HepG2 (cell line): ENCODE results near the gene G6PC2. TPM values are rescaled to one million over a fixed set of nuclear protein-coding genes. Genes with fewer than 3 reads are reported as not detected.
"Not testable (repeated sequence)": the region's sequence is repeated elsewhere in the genome, so short reads cannot be mapped to it uniquely, and the experiment has no call there.

Experiments used
- ATAC-seq: fragments of 200-7000 bp; cut with Tn5 transposase; 3 replicates; pipeline ENCODE4 v1.9.1; 2020; ENCODE audit warnings: mild to moderate bottlenecking, moderate library complexity
- BruUV-seq: library from RNA; stranded (reverse); fragments of 400-500 nt; replicated peaks from 2 replicates; lab custom pipeline; 2021; lab: Mats Ljungman, UMichigan
- CTCF ChIA-PET: fragments of 300-600 bp; formaldehyde crosslinking; extraction: SDS; loops from one replicate; lab custom pipeline; 2021; ENCODE audit warnings: low total read pairs, inconsistent platforms, low intra/inter-chr PET ratio; lab: Yijun Ruan, JAX
- POLR2A ChIA-PET: fragments of 350-600 bp; sonication (Branson Sonifier 250); formaldehyde crosslinking; loops from one replicate; lab custom pipeline; 2020; ENCODE audit warnings: antibody characterized with exemption, inconsistent platforms; lab: Yijun Ruan, JAX
- DNase-seq: peaks from one replicate; pipeline ENCODE4 v3.0.0-alpha.2; 2015; ENCODE audit warnings: low spot score
- FAIRE-seq: peaks from 3 replicates; lab custom pipeline; 2011; peaks lifted over from hg19 to GRCh38; lab: Jason Lieb, UNC
- H2AFZ ChIP-seq: one replicate; pipeline ENCODE4 v1.6.1; 2011; ENCODE audit warnings: low read length, inconsistent platforms
- H3K27ac ChIP-seq: fragments of 300-600 bp; 3 replicates; pipeline ENCODE4 v1.8.0; 2011; ENCODE audit warnings: mixed run types, mild to moderate bottlenecking, mixed read lengths, low read length, inconsistent platforms; ENCODE audit not compliant: insufficient read depth; ENCODE audit errors: extremely low read length
- H3K27me3 ChIP-seq, 2 experiments: fragments of 200-600 bp in 1 of 2; 2 replicates in 1 of 2; 3 replicates in 1 of 2; pipeline versions ENCODE4 v1.6.0 to v1.8.0; 2011; ENCODE audit warnings: low read length in 2 of 2, mild to moderate bottlenecking in 2 of 2, moderate library complexity in 2 of 2, inconsistent platforms in 1 of 2; ENCODE audit not compliant: insufficient read depth in 2 of 2, control insufficient read depth in 1 of 2
- H3K36me3 ChIP-seq, 2 experiments: fragments of 200-600 bp in 1 of 2; replicated peaks in 1 of 2; 2 replicates in 1 of 2; 3 replicates in 1 of 2; pipeline versions ENCODE4 v1.5.1 to v1.8.0; 2011; ENCODE audit warnings: low read length in 2 of 2, inconsistent platforms in 1 of 2; ENCODE audit not compliant: insufficient read depth in 2 of 2, control insufficient read depth in 1 of 2
- H3K4me1 ChIP-seq: 2 replicates; pipeline ENCODE4 v1.5.1; 2012; ENCODE audit warnings: low read length, inconsistent platforms; ENCODE audit not compliant: insufficient read depth
- H3K4me2 ChIP-seq: 2 replicates; pipeline ENCODE4 v1.6.0; 2011; ENCODE audit warnings: low read depth, low read length, inconsistent platforms
- H3K4me3 ChIP-seq, 3 experiments: fragments of 200-600 bp in 1 of 3; sonication (generic), shearing (Covaris generic) in 1 of 3; replicated peaks in 1 of 3; 2 replicates each; pipeline ENCODE4 v1.5.1; 2011 to 2016; ENCODE audit warnings: low read length in 3 of 3, inconsistent platforms in 2 of 3, low read depth in 2 of 3, mild to moderate bottlenecking in 2 of 3, control low read depth in 1 of 3, mixed read lengths in 1 of 3; ENCODE audit not compliant: insufficient read depth in 1 of 3
- H3K79me2 ChIP-seq: one replicate; pipeline ENCODE4 v1.6.1; 2011; ENCODE audit warnings: low read length, inconsistent platforms; ENCODE audit not compliant: insufficient read depth
- H3K9ac ChIP-seq: 2 replicates; pipeline ENCODE4 v1.6.0; 2011; ENCODE audit warnings: mild to moderate bottlenecking, low read depth, low read length, inconsistent platforms; ENCODE audit not compliant: insufficient read depth
- H3K9me3 ChIP-seq: 2 replicates; pipeline ENCODE4 v1.5.1; 2012; ENCODE audit warnings: mild to moderate bottlenecking, low read length
- H4K20me1 ChIP-seq: 2 replicates; pipeline ENCODE4 v1.6.0; 2011; ENCODE audit warnings: inconsistent platforms, mild to moderate bottlenecking, low read length, moderate library complexity; ENCODE audit not compliant: insufficient read depth
- ATF5 ChIP-seq: sonication (generic); formaldehyde crosslinking; IDR thresholded peaks from 2 replicates; pipeline ENCODE4 v1.4.0; 2020; ENCODE audit warnings: mild to moderate bottlenecking, low read depth, missing genetic modification reagents
- CREM ChIP-seq, 2 experiments: sonication (generic) in 1 of 2; formaldehyde crosslinking in 1 of 2; IDR thresholded peaks; 2 replicates each; pipeline versions ENCODE4 v1.4.0 to v1.6.1; 2016 to 2020; ENCODE audit warnings: antibody characterized with exemption in 1 of 2, mild to moderate bottlenecking in 1 of 2, missing genetic modification reagents in 1 of 2
- HMGXB4 ChIP-seq, 2 experiments: sonication (generic) in 1 of 2; formaldehyde crosslinking in 1 of 2; IDR thresholded peaks; 2 replicates each; pipeline versions ENCODE4 v1.4.0 to v1.6.1; 2018 to 2020; ENCODE audit warnings: missing genetic modification reagents in 2 of 2, borderline replicate concordance in 1 of 2, low read depth in 1 of 2, mild to moderate bottlenecking in 1 of 2, missing biosample characterization in 1 of 2
- ISL2 ChIP-seq: sonication (generic); formaldehyde crosslinking; IDR thresholded peaks from 2 replicates; pipeline ENCODE4 v1.5.0; 2020; ENCODE audit warnings: missing genetic modification reagents
- NFATC3 ChIP-seq: sonication (generic); formaldehyde crosslinking; IDR thresholded peaks from 2 replicates; pipeline ENCODE4 v1.5.1; 2020; ENCODE audit warnings: mild to moderate bottlenecking, missing genetic modification reagents
- PHB2 ChIP-seq: fragments of 450-650 bp; IDR thresholded peaks from 2 replicates; pipeline ENCODE4 v1.6.1; 2018; ENCODE audit not compliant: partially characterized antibody
- ZBTB21 ChIP-seq: sonication (generic); formaldehyde crosslinking; IDR thresholded peaks from 2 replicates; pipeline ENCODE4 v1.4.0; 2020; ENCODE audit warnings: missing genetic modification reagents
- ZBTB44 ChIP-seq: sonication (generic); formaldehyde crosslinking; IDR thresholded peaks from 2 replicates; pipeline ENCODE4 v1.4.0; 2020; ENCODE audit warnings: missing genetic modification reagents
- ZNF432 ChIP-seq: sonication (generic); formaldehyde crosslinking; IDR thresholded peaks from 2 replicates; pipeline ENCODE4 v1.5.0; 2020; ENCODE audit warnings: missing genetic modification reagents, mild to moderate bottlenecking, borderline replicate concordance
- ZNF639 ChIP-seq: conservative IDR thresholded peaks from 2 replicates; pipeline ENCODE4 v1.6.1; 2018; ENCODE audit warnings: missing genetic modification reagents
- ZNF746 ChIP-seq: sonication (generic); formaldehyde crosslinking; IDR thresholded peaks from 2 replicates; pipeline ENCODE4 v1.8.0; 2022; ENCODE audit warnings: mild to moderate bottlenecking, missing genetic modification reagents
- ZNF775 ChIP-seq: sonication (generic); formaldehyde crosslinking; IDR thresholded peaks from 2 replicates; pipeline ENCODE4 v1.4.0; 2020; ENCODE audit warnings: missing genetic modification reagents, mild to moderate bottlenecking, moderate library complexity, borderline replicate concordance
- WGBS: methylation state at CpG from one replicate; pipeline ENCODE4 v1.1.6; 2017; ENCODE audit warnings: low lambda C conversion rate; 5-methylcytosine and 5-hydroxymethylcytosine counted together
- in situ Hi-C: cut with HindIII; loops from 2 replicates; pipeline ENCODE4 v1.10.0; 2017; ENCODE audit warnings: low pct_unique_long_range_greater_than_20kb; ENCODE audit not compliant: extremely low pct_ligation_motif_present
- intact Hi-C: fragments of 100-400 bp; cut with micrococcal nuclease; formaldehyde crosslinking; loops from one replicate; pipeline ENCODE4 v1.10.0; 2022; ENCODE audit not compliant: unreplicated experiment
- polyA plus RNA-seq, 8 experiments: library from polyadenylated mRNA; depleted of rRNA in 3 of 8; stranded (reverse) in 7 of 8; unstranded in 1 of 8; fragments of >200 nt; fragmentation: Illumina TruSeq in 4 of 8; extraction: Trizol in 4 of 8; gene quantifications; 2 replicates each; pipeline versions ENCODE4 v1.2.1 to v1.2.3, GENCODE V29; 2011 to 2016; ENCODE audit warnings: low read depth in 4 of 8, missing spikeins in 1 of 8, mixed read lengths in 1 of 8; ENCODE audit not compliant: insufficient read depth in 1 of 8
- total RNA-seq, 5 experiments: library from RNA; depleted of rRNA; stranded (reverse); fragments of >200 nt; fragmentation: Illumina TruSeq; extraction: Trizol; gene quantifications; 2 replicates each; pipeline ENCODE4 v1.2.3, GENCODE V29; 2016; ENCODE audit warnings: low read depth in 1 of 5

G6PC2 gene
- total and polyA plus RNA-seq, 2 of the 13 experiments (the other 11 are each of a cell fraction or from before 2014, with no cell fraction given) = not detected

GRCh38 chr2:168855601-168856000, 45.5 kb upstream of the G6PC2 start (continued):
- TF ChIP-seq ZBTB44 (CRISPR knock-in tag) = no peak
- no peak for TF ChIP-seq ZNF746
- no peak for TF ChIP-seq ZNF639 (CRISPR knock-in tag)
- no peak for TF ChIP-seq ZNF432 (CRISPR knock-in tag)
- no peak for TF ChIP-seq ISL2 (CRISPR knock-in tag)
- TF ChIP-seq NFATC3 (CRISPR knock-in tag) = no peak
- TF ChIP-seq HMGXB4 (CRISPR knock-in tag; IDR thresholded peaks at IDR 0.05; ENCODE audit: borderline replicate concordance in 1 of 2, low read depth in 1 of 2) = no peak

- no peak for TF ChIP-seq ZNF775
- no peak for TF ChIP-seq ZBTB21 (CRISPR knock-in tag)
- TF ChIP-seq PHB2 = no peak
- no peak for TF ChIP-seq CREM (IDR thresholded peaks at IDR 0.05)
- TF ChIP-seq CREM (CRISPR knock-in tag; IDR thresholded peaks at IDR 0.05) = no peak
- no peak for TF ChIP-seq ATF5
- peaks cover 1 to 2% of the 10 kb centered on the region in 2 experiments; a peak in 4 of 5 replicates for H3K36me3 ChIP-seq
- H4K20me1 ChIP-seq = no peaks in the 10 kb centered on the region
- no peak for FAIRE-seq
- 96% methylated on average over 2 of the region's 2 CpGs for WGBS
- no peak for ATAC-seq
- no peak overlapping the region for H3K27ac ChIP-seq
- no peak overlapping the region for H2AFZ ChIP-seq
- no peak overlapping the region for H3K4me2 ChIP-seq
- in situ Hi-C loops = no loop called here
- no peak for DNase-seq
- no peak overlapping the region for H3K4me3 ChIP-seq
- H3K9ac ChIP-seq = no peak overlapping the region
- intact Hi-C loops = no loop called here
- H3K4me1 ChIP-seq = peaks cover 20% of the 10 kb centered on the region
- POLR2A ChIA-PET = no interaction called here
- no peaks in the 10 kb centered on the region for H3K79me2 ChIP-seq
- no peaks in the 10 kb centered on the region for H3K9me3 ChIP-seq
- CTCF ChIA-PET = no interaction called here
- no peaks in the 10 kb centered on the region for H3K27me3 ChIP-seq
- no TSS peak for BruUV-seq
Observed at GRCh38 chr2:168858146-168858545, 42.9 kb upstream of the G6PC2 start.

GRCh38 chr2:168867164-168867563, 33.9 kb upstream of the G6PC2 start:
- H3K4me2 ChIP-seq, ATAC-seq, DNase-seq, FAIRE-seq, BruUV-seq, in situ Hi-C loops, H3K27ac ChIP-seq, H4K20me1 ChIP-seq, H2AFZ ChIP-seq, H3K27me3 ChIP-seq, CTCF ChIA-PET, H3K4me1 ChIP-seq, intact Hi-C loops, H3K9me3 ChIP-seq, H3K4me3 ChIP-seq, POLR2A ChIA-PET, H3K9ac ChIP-seq, H3K79me2 ChIP-seq: not testable (repeated sequence)
- peaks cover 3 to 27% of the 10 kb centered on the region in 2 experiments for H3K36me3 ChIP-seq
- WGBS = 91% methylated on average over 1 of the region's 1 CpG
